Glutamatergic neuron (in vitro differentiated cells): ENCODE measurements around the gene ZFHX3. TPM values are rescaled to one million over a fixed set of nuclear protein-coding genes. Genes with fewer than 3 reads are reported as not detected.

Experiments used
- DNase-seq: peaks from one replicate; pipeline ENCODE4 v3.0.0; 2022
- H3K27ac Mint-ChIP-seq: one replicate; pipeline ENCODE4 v1.8.0; 2020; ENCODE audit warnings: mild to moderate bottlenecking, mixed read lengths, inconsistent platforms; ENCODE audit not compliant: unreplicated experiment
- H3K27me3 Mint-ChIP-seq: one replicate; pipeline ENCODE4 v1.8.0; 2020; ENCODE audit warnings: mild to moderate bottlenecking, moderate library complexity, mixed read lengths, inconsistent platforms; ENCODE audit not compliant: unreplicated experiment
- H3K36me3 Mint-ChIP-seq: one replicate; pipeline ENCODE4 v1.8.0; 2020; ENCODE audit warnings: mild to moderate bottlenecking, mixed read lengths, inconsistent platforms; ENCODE audit not compliant: unreplicated experiment
- H3K4me1 Mint-ChIP-seq: one replicate; pipeline ENCODE4 v1.8.0; 2020; ENCODE audit warnings: mild to moderate bottlenecking, low read depth, mixed read lengths, inconsistent platforms; ENCODE audit not compliant: unreplicated experiment
- H3K4me3 Mint-ChIP-seq: one replicate; pipeline ENCODE4 v1.8.0; 2020; ENCODE audit warnings: mild to moderate bottlenecking, mixed read lengths, inconsistent platforms; ENCODE audit not compliant: unreplicated experiment
- H3K9me3 Mint-ChIP-seq: one replicate; pipeline ENCODE4 v1.8.0; 2020; ENCODE audit warnings: mild to moderate bottlenecking, moderate library complexity, mixed read lengths, inconsistent platforms; ENCODE audit not compliant: unreplicated experiment
- total RNA-seq: library from RNA; stranded (reverse); fragmentation: NEBNext Ultra II Directional; extraction: Animal tissue kit (Norgen Biotek cat#: 25700); gene quantifications from one replicate; pipeline ENCODE4 v1.2.1, GENCODE V29; 2021; ENCODE audit not compliant: unreplicated experiment
- TF ChIP-seq, protein P1 (sequence below): fragments of 200-600 bp; sonication (generic); IDR thresholded peaks from one replicate; pipeline ENCODE4 v1.5.0; 2021; ENCODE audit not compliant: partially characterized antibody, unreplicated experiment

ZFHX3 gene
- total RNA-seq, 1 donor from 2014 or later, result 6.8 TPM

DNA sequence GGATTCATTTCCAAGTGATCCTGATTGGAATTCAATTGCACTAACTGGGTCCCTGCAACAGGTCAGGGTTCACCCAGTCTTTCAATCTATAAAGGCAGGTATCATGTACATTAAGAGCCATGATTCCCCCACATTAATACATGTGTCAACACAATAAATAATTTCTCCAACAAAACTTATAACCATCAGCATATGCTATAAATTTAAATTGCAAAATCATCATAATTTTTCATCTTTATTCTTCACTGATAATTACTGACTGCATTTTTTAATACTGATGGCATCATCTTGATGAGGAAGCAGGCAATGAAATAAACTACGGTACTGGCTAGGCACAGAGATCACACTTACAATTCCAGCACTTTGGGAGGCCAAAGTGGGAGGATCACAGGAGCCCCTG lies 59.4 kb downstream of the ZFHX3 start:
- Mint-ChIP-seq H3K36me3 (no peaks in the 10 kb centered on the region), H3K27ac (no peak overlapping the region), H3K4me1 (peaks cover 31% of the 10 kb centered on the region), H3K9me3 (peaks cover 7% of the 10 kb centered on the region), H3K27me3 (peaks cover 6% of the 10 kb centered on the region), H3K4me3 (no peak overlapping the region)
- no peak for DNase-seq
- TF ChIP-seq, protein P1, sequence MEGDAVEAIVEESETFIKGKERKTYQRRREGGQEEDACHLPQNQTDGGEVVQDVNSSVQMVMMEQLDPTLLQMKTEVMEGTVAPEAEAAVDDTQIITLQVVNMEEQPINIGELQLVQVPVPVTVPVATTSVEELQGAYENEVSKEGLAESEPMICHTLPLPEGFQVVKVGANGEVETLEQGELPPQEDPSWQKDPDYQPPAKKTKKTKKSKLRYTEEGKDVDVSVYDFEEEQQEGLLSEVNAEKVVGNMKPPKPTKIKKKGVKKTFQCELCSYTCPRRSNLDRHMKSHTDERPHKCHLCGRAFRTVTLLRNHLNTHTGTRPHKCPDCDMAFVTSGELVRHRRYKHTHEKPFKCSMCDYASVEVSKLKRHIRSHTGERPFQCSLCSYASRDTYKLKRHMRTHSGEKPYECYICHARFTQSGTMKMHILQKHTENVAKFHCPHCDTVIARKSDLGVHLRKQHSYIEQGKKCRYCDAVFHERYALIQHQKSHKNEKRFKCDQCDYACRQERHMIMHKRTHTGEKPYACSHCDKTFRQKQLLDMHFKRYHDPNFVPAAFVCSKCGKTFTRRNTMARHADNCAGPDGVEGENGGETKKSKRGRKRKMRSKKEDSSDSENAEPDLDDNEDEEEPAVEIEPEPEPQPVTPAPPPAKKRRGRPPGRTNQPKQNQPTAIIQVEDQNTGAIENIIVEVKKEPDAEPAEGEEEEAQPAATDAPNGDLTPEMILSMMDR, result no peak

DNA sequence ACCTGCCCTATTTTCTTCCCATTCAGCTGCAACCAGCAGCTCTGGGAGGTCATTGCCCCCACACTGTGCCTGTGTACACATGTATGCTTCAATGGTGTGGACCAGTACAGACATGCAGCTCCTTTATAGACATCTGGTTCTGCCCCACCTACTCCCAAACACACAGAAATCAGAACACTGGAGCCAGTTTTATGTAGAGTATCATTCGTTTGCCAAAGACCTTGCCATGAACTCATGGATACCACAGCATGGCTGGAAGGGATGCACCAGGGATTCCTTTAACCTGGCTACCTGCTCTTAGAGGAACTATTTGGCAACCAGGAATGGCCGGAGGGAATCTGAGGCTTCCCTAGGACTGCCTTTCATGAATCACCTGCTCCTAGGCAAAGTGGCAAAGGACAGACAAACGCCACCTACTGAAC lies 60.4 kb downstream of the ZFHX3 start:
- Mint-ChIP-seq H3K4me1 (peaks cover 25% of the 10 kb centered on the region), H3K27ac (no peak overlapping the region), H3K27me3 (peaks cover 3% of the 10 kb centered on the region)

DNA sequence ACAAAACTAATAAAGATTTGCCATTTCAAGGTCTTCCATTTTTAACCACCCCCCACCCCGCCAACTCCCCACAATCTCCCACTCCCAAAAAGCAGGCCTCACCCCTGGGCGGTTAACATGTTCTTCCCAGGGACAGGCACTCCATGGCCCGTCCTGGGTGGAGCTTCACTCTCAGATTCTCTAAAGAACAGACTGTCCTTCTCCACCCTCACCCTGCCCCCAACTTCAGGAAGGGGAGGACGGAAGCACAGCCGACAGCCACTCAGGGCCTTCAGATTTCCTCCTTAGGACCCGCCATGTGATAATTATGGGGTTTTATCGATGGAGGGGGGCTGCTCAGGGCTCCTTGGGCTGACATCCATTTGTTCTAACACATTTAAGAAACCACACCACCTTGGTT lies 61.9 kb downstream of the ZFHX3 start:
- peaks cover 3% of the 10 kb centered on the region for H3K27me3 Mint-ChIP-seq
- TF ChIP-seq, protein P1, result no peak

More for the DNA sequence above, 60.4 kb downstream of the ZFHX3 start:
- H3K36me3 Mint-ChIP-seq, result no peaks in the 10 kb centered on the region
- TF ChIP-seq, protein P1, result no peak
- peaks cover 8% of the 10 kb centered on the region for H3K9me3 Mint-ChIP-seq
- no peak overlapping the region for H3K4me3 Mint-ChIP-seq
- no peak for DNase-seq

DNA sequence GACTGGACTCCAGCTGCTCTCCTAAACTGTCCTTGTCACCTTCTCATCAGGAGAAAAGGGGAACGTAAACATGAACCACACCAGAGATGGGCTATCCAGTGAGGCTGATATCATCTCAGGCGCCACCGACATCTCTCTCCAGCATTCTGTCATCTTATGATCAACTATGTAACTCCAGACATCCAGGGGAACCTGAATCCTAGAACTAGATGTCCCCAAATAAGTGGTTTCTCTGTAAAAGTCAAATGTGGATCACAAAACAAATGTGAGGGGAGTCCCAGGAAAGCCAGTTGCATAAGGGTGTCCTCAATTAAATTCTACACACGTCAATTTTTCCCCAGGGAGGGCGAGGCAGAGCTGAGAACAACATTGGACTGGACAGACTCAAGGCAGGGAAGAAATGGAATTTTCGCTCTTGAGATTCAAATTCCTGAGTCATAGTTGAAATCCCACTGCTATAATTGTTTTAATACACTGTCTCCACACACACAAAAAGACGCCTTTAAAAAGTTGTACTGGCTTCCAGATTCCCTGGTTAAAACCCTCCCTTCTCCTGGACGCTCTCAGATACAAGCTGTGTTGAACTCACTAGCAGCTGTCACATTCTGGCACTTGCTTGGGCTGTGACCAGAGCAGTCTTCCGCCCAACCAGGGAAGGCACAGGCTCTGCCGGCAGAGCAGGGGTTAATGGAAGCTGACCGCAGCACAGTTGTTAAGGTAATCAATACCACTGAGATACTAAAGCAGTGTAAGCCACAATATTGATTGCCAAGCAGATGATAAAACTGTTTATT lies 62.6 kb downstream of the ZFHX3 start:
- Mint-ChIP-seq H3K4me1 (peaks cover 14% of the 10 kb centered on the region), H3K9me3 (peaks cover 8% of the 10 kb centered on the region), H3K4me3 (peak overlapping the region; percentile 67), H3K36me3 (no peaks in the 10 kb centered on the region), H3K27ac (peak overlapping the region; percentile 80), H3K27me3 (peaks cover 3% of the 10 kb centered on the region)
- TF ChIP-seq, protein P1, result no peak
- DNase-seq, result peak; percentile 70

More for the DNA sequence above, 61.9 kb downstream of the ZFHX3 start:
- Mint-ChIP-seq H3K36me3 (no peaks in the 10 kb centered on the region), H3K27ac (peak overlapping the region; percentile 25), H3K4me1 (peaks cover 16% of the 10 kb centered on the region), H3K4me3 (peak overlapping the region; percentile 67), H3K9me3 (peaks cover 8% of the 10 kb centered on the region)
- no peak for DNase-seq

DNA sequence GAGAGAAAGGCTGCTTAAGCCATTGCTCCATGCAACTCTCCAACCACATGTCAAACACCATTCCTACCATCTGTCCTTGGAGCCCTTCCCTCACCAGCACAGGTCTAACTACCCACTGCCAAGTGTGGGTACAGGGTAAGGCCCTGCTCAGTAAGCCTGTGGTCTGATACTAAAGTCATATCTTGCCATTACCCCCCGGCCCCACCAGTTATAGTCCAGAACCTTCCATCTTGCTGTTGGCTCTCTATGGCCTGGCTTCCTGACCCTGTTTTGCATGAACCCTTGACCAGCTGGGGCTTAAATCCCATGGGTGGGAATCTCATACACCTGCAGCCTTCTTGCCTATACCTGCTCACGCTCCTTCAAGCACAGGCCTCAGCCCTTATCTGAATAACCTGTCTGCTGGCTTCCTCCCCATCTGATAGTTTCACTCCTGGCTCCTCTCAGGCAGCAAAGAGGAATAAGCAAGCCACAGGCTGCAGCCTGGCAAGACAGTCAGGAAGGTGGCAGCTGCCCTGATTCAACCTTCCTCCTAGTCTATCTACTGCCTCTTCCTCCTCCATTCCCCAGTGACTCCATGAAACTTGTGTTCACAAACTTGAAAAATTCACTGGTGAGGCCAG lies 64.1 kb downstream of the ZFHX3 start:
- no peaks in the 10 kb centered on the region for H3K36me3 Mint-ChIP-seq
- H3K27ac Mint-ChIP-seq, result no peak overlapping the region

More for the DNA sequence above, 64.1 kb downstream of the ZFHX3 start:
- Mint-ChIP-seq H3K4me1 (peaks cover 13% of the 10 kb centered on the region), H3K9me3 (peaks cover 11% of the 10 kb centered on the region), H3K4me3 (no peak overlapping the region), H3K27me3 (peaks cover 3% of the 10 kb centered on the region)
- TF ChIP-seq, protein P1, result no peak
- DNase-seq, result no peak
